Spleen (tissue), 11 donors: ENCODE data around the gene PRKCA. TPM values are rescaled to one million over a fixed set of nuclear protein-coding genes. Genes with fewer than 3 reads are reported as not detected.

Experiments
- DNase-seq: peaks from one replicate; pipeline ENCODE4 v3.0.0-alpha.2; 2020
- H3K27ac ChIP-seq, 8 donors: fragments of 200-600 bp; sonication (generic) in 7 of 8; 1 replicate in 4 of 8; 2 replicates in 4 of 8; pipeline versions ENCODE4 v1.5.0 to v1.8.0; 2016 to 2021; ENCODE audit warnings: inconsistent platforms in 4 of 8, mild to moderate bottlenecking in 4 of 8, moderate library complexity in 1 of 8
- H3K27me3 ChIP-seq, 7 donors: fragments of 200-600 bp; sonication (generic) in 6 of 7; replicated peaks in 1 of 7; 1 replicate in 4 of 7; 2 replicates in 3 of 7; pipeline versions ENCODE4 v1.5.0 to v1.8.0; 2016 to 2021; ENCODE audit warnings: inconsistent platforms in 3 of 7, mild to moderate bottlenecking in 1 of 7
- H3K36me3 ChIP-seq, 6 donors: fragments of 200-600 bp; sonication (generic) in 5 of 6; 1 replicate in 4 of 6; 2 replicates in 2 of 6; pipeline versions ENCODE4 v1.5.0 to v1.8.0; 2016 to 2021; ENCODE audit warnings: inconsistent platforms in 2 of 6
- H3K4me1 ChIP-seq, 6 donors: fragments of 200-600 bp; sonication (generic) in 5 of 6; 1 replicate in 3 of 6; 2 replicates in 3 of 6; pipeline versions ENCODE4 v1.5.0 to v1.8.0; 2016 to 2021; ENCODE audit warnings: inconsistent platforms in 3 of 6
- H3K4me3 ChIP-seq, 8 donors: fragments of 200-600 bp; sonication (generic) in 7 of 8; 1 replicate in 4 of 8; 2 replicates in 4 of 8; pipeline versions ENCODE4 v1.5.0 to v1.8.0; 2016 to 2021; ENCODE audit warnings: inconsistent platforms in 4 of 8, mild to moderate bottlenecking in 4 of 8, moderate library complexity in 2 of 8
- H3K9me3 ChIP-seq, 8 donors: fragments of 200-600 bp; sonication (generic) in 7 of 8; 1 replicate in 4 of 8; 2 replicates in 4 of 8; pipeline versions ENCODE4 v1.5.0 to v1.8.0; 2016 to 2021; ENCODE audit warnings: inconsistent platforms in 4 of 8
- CTCF ChIP-seq, 11 experiments: fragments of 200-600 bp in 7 of 11; fragments of 450-650 bp in 4 of 11; sonication (generic) in 4 of 11; IDR thresholded peaks in 8 of 11; conservative IDR thresholded peaks in 3 of 11; 1 replicate in 7 of 11; 2 replicates in 4 of 11; pipeline versions ENCODE4 v1.4.0 to v1.8.0; 2016 to 2021; ENCODE audit warnings: antibody characterized with exemption in 11 of 11, inconsistent platforms in 4 of 11, mild to moderate bottlenecking in 1 of 11
- POLR2A ChIP-seq, 3 donors: fragments of 450-650 bp; IDR thresholded peaks; one replicate each; pipeline ENCODE4 v1.5.1; 2017; ENCODE audit warnings: antibody characterized with exemption in 3 of 3, mild to moderate bottlenecking in 1 of 3
- POLR2AphosphoS5 ChIP-seq, 3 donors: sonication (generic); formaldehyde crosslinking; IDR thresholded peaks; one replicate each; pipeline ENCODE4 v1.5.1; 2017; ENCODE audit warnings: antibody characterized with exemption in 3 of 3
- WGBS, 5 donors: extraction: QIAGEN DNeasy Blood & Tissue Kit in 3 of 5; methylation state at CpG; one replicate each; pipeline versions ENCODE4 v1.1.5 to v1.1.7; 2013 to 2018; 5-methylcytosine and 5-hydroxymethylcytosine counted together
- intact Hi-C: fragments of 100-400 bp; cut with DNase I; formaldehyde crosslinking; loops from one replicate; pipeline ENCODE4 v1.15.0; 2023; ENCODE audit warnings: low total_unique reads
- polyA plus RNA-seq, 3 donors: library from polyadenylated mRNA; stranded (reverse); fragments of 200-250 nt; gene quantifications; one replicate each; pipeline ENCODE4 v1.2.1, GENCODE V29; 2013
- total RNA-seq, 7 donors: library from RNA; depleted of rRNA in 3 of 7; stranded (reverse); fragments of >200 nt in 3 of 7; fragmentation: NEBNext Ultra II Directional in 4 of 7; extraction: Animal tissue kit (Norgen Biotek cat#: 25700) in 4 of 7; gene quantifications; one replicate each; pipeline versions ENCODE4 v1.1.0 to v1.2.1, GENCODE V29; 2016 to 2021
- donor health status: healthy with polysubstance abuse.
- donor health status: DM: no; HTN: no; CAD: no; lungs with moderate emphysema.
- donor health status: DM: no; HTN: no; CAD: no.
- donor health status: Bipolar disorder and iron deficiency.
- donor health status: healthy.
- donor health status: DM: no; HTN: no; CAD: no.
- donor health status: DM: yes; HTN: yes; CAD: no.

Gene PRKCA
- total and polyA plus RNA-seq, 10 donors, result 1.7 to 59.7 (median 31.2) TPM

- H3K4me3 ChIP-seq, result no peak overlapping the region
- no peaks in the 10 kb centered on the region for H3K27me3 ChIP-seq
- peaks cover 0 to 20% (median 5%) of the 10 kb centered on the region in 6 donors for H3K4me1 ChIP-seq
- intact Hi-C loops, result no loop called here
- peaks cover 0 to 16% (median 5%) of the 10 kb centered on the region in 6 donors for H3K36me3 ChIP-seq
- no peak for DNase-seq
- H3K9me3 ChIP-seq, result peaks cover 0 to 29% (median 21%) of the 10 kb centered on the region in 8 donors
- no peak overlapping the region for H3K27ac ChIP-seq
- TF ChIP-seq POLR2AphosphoS5 (IDR thresholded peaks at IDR 0.05) (no peak), CTCF (IDR thresholded peaks at IDR 0.05 in 8 of 11, conservative IDR thresholded peaks at IDR 0.05 in 3 of 11) (no peak), POLR2A (IDR thresholded peaks at IDR 0.05) (no peak)
Measured at GRCh38 chr17:66701462-66701861, 399.0 kb downstream of the PRKCA start.

- H3K4me1 ChIP-seq, result peaks cover 0 to 20% (median 5%) of the 10 kb centered on the region in 6 donors
- no peak overlapping the region for H3K4me3 ChIP-seq
- peaks cover 0 to 8% (median under 1%) of the 10 kb centered on the region in 6 donors for H3K36me3 ChIP-seq
- WGBS, 5 donors, result 87 to 100% (median 95%) methylated on average over 1 of the region's 1 CpG
- no peak overlapping the region for H3K27ac ChIP-seq
- DNase-seq, result no peak
- intact Hi-C loops, result no loop called here
- no peak for TF ChIP-seq POLR2AphosphoS5 (IDR thresholded peaks at IDR 0.05)
- H3K9me3 ChIP-seq, result peaks cover 0 to 23% (median 16%) of the 10 kb centered on the region in 8 donors
- no peaks in the 10 kb centered on the region for H3K27me3 ChIP-seq
Measured at GRCh38 chr17:66702106-66702936, 399.9 kb downstream of the PRKCA start.

GRCh38 chr17:66704858-66705520, 402.6 kb downstream of the PRKCA start:
- Histone ChIP-seq H3K4me1 (peaks cover 0 to 20% (median 5%) of the 10 kb centered on the region in 6 donors), H3K9me3 (no peaks in the 10 kb centered on the region), H3K4me3 (no peak overlapping the region), H3K27me3 (no peaks in the 10 kb centered on the region), H3K36me3 (no peaks in the 10 kb centered on the region), H3K27ac (peak overlapping the region in 2 of 8 donors; percentile 2 to 4)
- no peak for TF ChIP-seq CTCF (IDR thresholded peaks at IDR 0.05 in 8 of 11, conservative IDR thresholded peaks at IDR 0.05 in 3 of 11)
- TF ChIP-seq POLR2AphosphoS5 (IDR thresholded peaks at IDR 0.05), result no peak
- TF ChIP-seq POLR2A (IDR thresholded peaks at IDR 0.05), result no peak
- intact Hi-C loops, result no loop called here
- WGBS, 5 donors, result 47 to 77% (median 59%) methylated on average over 2 of the region's 2 CpGs
- DNase-seq, result no peak

GRCh38 chr17:66706851-66707450, 404.5 kb downstream of the PRKCA start:
- Histone ChIP-seq H3K9me3 (no peaks in the 10 kb centered on the region), H3K27me3 (no peaks in the 10 kb centered on the region)
- intact Hi-C loops, result no loop called here

More at GRCh38 chr17:66706851-66707450, 404.5 kb downstream of the PRKCA start:
- TF ChIP-seq POLR2A (IDR thresholded peaks at IDR 0.05), result no peak
- no peak for TF ChIP-seq CTCF (IDR thresholded peaks at IDR 0.05 in 8 of 11, conservative IDR thresholded peaks at IDR 0.05 in 3 of 11)
- TF ChIP-seq POLR2AphosphoS5 (IDR thresholded peaks at IDR 0.05), result no peak
- Histone ChIP-seq H3K36me3 (no peaks in the 10 kb centered on the region), H3K4me1 (peaks cover 0 to 21% (median 5%) of the 10 kb centered on the region in 6 donors), H3K27ac (no peak overlapping the region), H3K4me3 (no peak overlapping the region)
- DNase-seq, result no peak
- 92 to 100% (median 94%) methylated on average over 1 of the region's 1 CpG for WGBS, 5 donors
